Measurements from ENCODE around the gene ENTPD3.
"Not testable (repeated sequence)": the region's sequence is repeated elsewhere in the genome, so short reads cannot be mapped to it uniquely, and the experiment has no call there.

The ENTPD3 gene

GRCh38 chr3:40461161-40461560 is 74.2 kb downstream of the ENTPD3 start:
- DNase-seq (ENCODE audit: low read depth in 2 of 2), result no peak

DNA sequence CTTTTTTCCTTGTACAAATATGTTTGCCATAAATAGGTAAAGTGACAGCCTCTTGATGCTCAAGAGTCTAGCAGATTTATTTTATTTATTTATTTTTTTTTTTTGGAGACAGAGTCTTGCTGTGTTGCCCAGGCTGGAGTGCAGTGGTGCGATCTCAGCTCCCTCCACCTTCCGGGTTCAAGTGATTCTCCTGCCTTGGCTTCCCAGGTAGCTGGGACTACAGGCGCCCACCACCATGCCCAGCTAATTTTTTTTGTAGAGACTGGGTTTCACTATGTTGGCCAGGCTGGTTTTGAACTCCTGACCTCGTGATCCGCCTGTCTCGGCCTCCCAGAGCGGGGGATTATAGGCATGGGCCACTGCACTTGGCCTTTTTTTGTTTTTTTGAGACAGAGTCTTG is 75.9 kb downstream of the ENTPD3 start:
- DNase-seq (ENCODE audit: low read depth in 2 of 2), result not testable (repeated sequence)

GRCh38 chr3:40463579-40463978 is 76.6 kb downstream of the ENTPD3 start:
- DNase-seq (ENCODE audit: low read depth in 2 of 2), result no peak

DNA sequence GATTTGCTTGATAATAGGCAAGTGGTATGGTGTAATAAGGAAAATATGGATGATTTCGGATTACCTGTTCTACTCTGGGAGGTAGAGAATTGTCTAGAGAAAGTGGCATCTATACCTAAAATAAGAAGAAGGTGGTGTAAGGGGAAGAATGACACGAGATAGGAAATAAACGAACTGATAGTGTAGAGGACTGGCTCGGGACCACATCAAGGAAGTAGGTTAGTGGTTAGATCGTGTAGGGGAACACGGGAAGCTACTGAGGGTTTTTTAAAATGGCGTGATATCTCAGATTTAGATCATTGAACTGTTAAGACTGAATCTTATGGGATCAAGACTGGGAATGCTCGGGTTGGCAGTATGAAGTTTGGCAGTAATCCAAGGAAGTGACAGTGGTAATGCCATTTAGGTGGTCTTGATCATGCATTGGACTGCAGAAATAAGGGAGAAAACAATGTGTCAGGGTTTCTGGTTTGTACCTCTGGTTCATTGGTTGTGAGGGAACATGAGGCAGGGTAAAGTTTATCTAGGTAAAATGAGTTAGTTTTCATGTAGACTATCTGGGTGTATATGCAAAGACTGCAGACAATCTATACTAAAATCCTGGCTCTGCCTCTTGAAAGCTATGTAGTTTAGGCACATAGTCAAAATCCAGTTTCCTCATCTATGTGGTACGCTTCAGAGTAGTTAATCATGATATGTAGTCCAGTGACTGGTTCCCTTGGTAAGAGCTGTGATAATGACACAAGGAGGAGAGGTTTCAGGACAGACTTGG is 77.5 kb downstream of the ENTPD3 start:
- DNase-seq (ENCODE audit: low read depth in 2 of 2), result no peak

DNA sequence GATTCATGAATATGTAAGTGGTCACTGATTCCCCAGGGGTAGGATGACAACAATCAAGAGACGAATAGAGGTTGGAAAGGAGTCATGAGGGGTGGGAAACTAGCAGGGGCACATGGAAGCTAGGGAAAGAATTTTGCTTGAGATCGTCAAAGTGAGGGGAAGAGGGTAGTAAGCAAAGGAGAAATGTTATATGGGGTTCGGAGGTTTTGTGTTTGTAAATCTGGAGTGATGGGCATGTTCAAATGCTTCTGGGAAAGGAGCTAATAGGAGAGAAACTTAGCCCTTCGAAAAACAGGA is 78.1 kb downstream of the ENTPD3 start:
- DNase-seq (ENCODE audit: low read depth in 2 of 2), result no peak

DNA sequence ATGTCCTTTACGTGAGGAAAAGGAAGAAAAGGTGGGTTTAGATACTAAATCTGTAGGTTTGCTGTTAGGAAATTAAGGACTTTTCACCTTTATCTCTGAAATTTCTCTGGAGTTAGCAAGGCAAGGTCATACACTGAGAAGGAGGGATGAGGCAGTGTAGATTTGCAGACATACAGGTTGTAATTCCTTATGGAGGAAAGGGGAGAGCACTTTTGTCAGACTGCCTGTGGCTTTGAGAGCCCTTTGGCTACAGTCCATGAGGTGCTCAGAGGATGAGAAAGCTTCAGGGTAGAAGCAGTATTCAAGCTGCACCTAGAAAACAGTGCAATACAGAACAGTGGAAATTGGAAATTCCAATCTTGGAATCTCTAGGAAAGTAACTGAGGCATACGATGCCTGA is 78.5 kb downstream of the ENTPD3 start:
- DNase-seq (ENCODE audit: low read depth in 2 of 2), result no peak

DNA sequence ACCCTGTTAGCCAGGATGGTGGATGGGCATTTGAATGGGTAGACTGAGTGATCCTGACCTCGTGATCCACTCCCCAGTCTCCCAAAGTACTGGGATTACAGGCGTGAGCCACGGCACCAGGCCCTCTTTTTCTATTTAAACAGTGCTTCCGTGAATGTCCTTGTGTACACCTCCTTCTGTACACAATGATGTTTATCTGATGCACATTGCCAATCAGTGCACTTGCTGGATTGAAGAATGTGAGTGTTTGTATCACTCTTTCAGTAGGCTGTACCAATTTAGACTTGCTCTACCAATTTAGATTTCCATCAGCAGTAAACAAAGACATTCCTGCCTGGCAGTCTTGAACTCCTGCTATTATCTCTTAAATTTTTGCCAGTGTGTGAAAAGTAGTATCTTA is 81.0 kb downstream of the ENTPD3 start:
- no peak for DNase-seq (ENCODE audit: low read depth in 2 of 2)

- DNase-seq (ENCODE audit: low read depth in 2 of 2), result no peak
Measured at GRCh38 chr3:40470701-40471100, 83.7 kb downstream of the ENTPD3 start.

DNA sequence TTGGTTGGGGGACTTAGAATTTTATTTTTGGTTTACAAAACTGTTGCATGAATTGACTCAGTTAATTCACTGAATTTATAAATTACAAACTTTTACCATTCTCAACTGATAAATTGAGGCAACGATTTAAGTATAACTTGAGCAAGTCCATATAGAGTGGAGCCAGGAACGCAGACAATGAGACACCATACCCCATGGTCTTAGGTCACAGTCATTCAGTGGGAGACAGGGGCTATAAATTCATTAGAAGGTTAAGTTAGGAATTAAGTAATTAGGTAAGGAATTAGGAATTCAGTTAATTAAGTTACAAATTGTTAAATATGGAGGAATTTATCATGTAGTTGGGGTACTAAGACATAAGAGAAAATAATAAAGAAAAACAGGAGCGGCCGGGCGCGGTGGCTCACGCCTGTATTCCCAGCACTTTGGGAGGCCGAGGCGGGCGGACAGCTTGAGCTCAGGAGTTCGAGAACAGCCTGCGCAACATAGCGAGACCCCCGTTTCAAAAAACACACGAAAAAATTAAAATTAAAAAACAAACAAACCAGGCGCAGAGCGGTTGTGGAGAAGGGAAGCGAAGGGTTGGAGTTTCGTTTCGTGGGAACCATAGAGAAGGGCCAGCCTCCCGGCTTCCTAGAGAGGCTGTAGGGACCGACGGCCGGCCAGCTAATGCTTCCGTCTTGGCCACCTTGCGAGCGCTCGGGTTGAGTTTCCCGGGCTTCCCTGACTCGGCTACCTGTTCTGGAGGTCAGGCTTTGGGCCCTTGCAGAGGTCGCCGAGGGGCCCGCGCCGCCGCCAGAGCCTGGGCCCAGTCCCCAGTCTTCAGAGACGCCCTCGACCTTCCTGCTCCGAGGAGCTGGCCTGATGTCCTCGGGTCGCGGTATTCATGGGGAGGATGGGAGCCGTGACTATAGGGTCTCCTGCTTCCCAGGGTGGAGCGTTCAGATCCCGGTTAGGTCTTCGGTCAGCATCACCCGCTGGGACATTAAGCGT is 89.8 kb downstream of the ENTPD3 start, which contains the start of gene ZNF619:
ZNF619 (plus strand) TSS at position 645 of the 993 bp plus-strand sequence. CDS start 858 bp downstream, outside the sequence.
- DNase-seq (ENCODE audit: low read depth in 2 of 2), result no peak

DNA sequence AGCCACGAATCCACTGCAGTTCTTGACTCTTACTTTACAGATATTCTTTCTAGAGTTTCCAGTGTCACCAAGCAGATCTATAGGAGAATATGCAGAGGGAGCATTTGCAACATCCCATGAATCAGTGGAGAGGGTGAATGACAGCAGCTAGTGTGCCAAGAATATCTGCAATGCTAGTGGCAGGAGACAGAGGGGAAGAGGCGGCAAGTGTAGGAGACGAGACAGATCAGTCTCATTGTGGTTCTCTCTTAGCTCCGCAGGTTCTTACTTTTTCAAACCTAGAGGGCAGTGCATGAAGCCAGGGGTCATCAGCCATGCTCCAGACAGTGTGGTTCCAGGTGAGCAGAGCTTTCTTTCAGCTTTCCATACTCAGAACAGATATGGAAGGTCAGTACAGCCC is 90.7 kb downstream of the ENTPD3 start:
- no peak for DNase-seq (ENCODE audit: low read depth in 2 of 2)

Measured in stimulated activated CD4-positive, alpha-beta T cell treated with anti-CD3 and anti-CD28 coated beads, Interleukin-1b, Interleukin-23, amount 100 ng/mL, for 1 hour (primary cell).